Activated T-cell treated with anti-CD3 and anti-CD28 coated beads, Interleukin-2, amount 50 U/mL, for 4 hours (primary cell): ENCODE measurements around the gene GSC. TPM values are rescaled to one million over a fixed set of nuclear protein-coding genes. Genes with fewer than 3 reads are reported as not detected.
"Not testable (repeated sequence)": the region's sequence is repeated elsewhere in the genome, so short reads cannot be mapped to it uniquely, and the experiment has no call there.

Source experiments
- ATAC-seq, 2 donors: fragments of 200-7000 bp; cut with Tn5 transposase; one replicate each; pipeline ENCODE4 v1.10.0; 2021
- DNase-seq: peaks from one replicate; pipeline ENCODE4 v3.0.0-alpha.2; 2020
- H3K27me3 Mint-ChIP-seq: one replicate; pipeline ENCODE4 v1.8.0; 2021; ENCODE audit warnings: low read depth, mixed read lengths
- H3K36me3 Mint-ChIP-seq: one replicate; pipeline ENCODE4 v1.8.0; 2022; ENCODE audit warnings: mixed read lengths; ENCODE audit not compliant: insufficient read depth
- H3K4me1 Mint-ChIP-seq: one replicate; pipeline ENCODE4 v1.8.0; 2021; ENCODE audit warnings: low read depth, mixed read lengths
- H3K4me3 Mint-ChIP-seq: one replicate; pipeline ENCODE4 v1.8.0; 2021; ENCODE audit warnings: mild to moderate bottlenecking, moderate library complexity, mixed read lengths
- H3K9me3 Mint-ChIP-seq: one replicate; pipeline ENCODE4 v1.8.0; 2021; ENCODE audit warnings: mixed read lengths
- total RNA-seq, 3 donors: library from RNA; stranded (reverse); gene quantifications; one replicate each; pipeline ENCODE4 v1.2.1, GENCODE V29; 2021

Gene GSC
- total RNA-seq, 3 donors from 2014 or later = not detected

- DNase-seq (no peak), ATAC-seq (no peak)
- H3K27me3 Mint-ChIP-seq = peaks cover 12% of the 10 kb centered on the region
- H3K4me3 Mint-ChIP-seq = no peak overlapping the region
- H3K4me1 Mint-ChIP-seq = no peaks in the 10 kb centered on the region
- no peaks in the 10 kb centered on the region for H3K9me3 Mint-ChIP-seq
- no peaks in the 10 kb centered on the region for H3K36me3 Mint-ChIP-seq
Observed at GRCh38 chr14:94738751-94739150, 31.2 kb downstream of the GSC start.

- no peaks in the 10 kb centered on the region for H3K36me3 Mint-ChIP-seq
- ATAC-seq (no peak), DNase-seq (no peak)
Observed at GRCh38 chr14:94738097-94738496, 31.8 kb downstream of the GSC start.

DNA sequence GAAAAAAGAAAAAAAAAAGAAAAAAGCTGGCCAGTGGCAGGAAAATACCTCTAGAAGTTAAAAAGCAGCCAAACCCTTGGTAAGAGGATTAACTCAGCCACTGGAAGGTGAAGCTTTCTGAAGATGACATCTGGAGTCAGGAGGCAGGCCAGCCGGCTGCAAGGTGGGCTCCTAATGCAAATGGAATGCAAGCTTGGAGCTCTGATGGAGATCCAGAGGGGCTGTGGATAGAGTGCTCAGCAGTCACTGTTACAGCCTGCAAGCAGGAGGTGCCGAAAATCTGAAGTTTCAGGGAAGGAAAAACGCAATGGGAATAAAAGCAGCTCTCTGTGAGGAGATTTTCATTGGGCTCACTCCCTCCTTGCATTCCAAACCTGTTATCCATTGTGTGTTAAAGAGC is 41.0 kb downstream of the GSC start:
- H3K4me3 Mint-ChIP-seq = no peak overlapping the region
- H3K27me3 Mint-ChIP-seq = peaks cover 9% of the 10 kb centered on the region
- no peaks in the 10 kb centered on the region for H3K4me1 Mint-ChIP-seq
- DNase-seq = no peak
- no peak for ATAC-seq
- H3K9me3 Mint-ChIP-seq = no peaks in the 10 kb centered on the region
- H3K36me3 Mint-ChIP-seq = no peaks in the 10 kb centered on the region

More at GRCh38 chr14:94738097-94738496, 31.8 kb downstream of the GSC start:
- Mint-ChIP-seq H3K9me3 (no peaks in the 10 kb centered on the region), H3K27me3 (peaks cover 8% of the 10 kb centered on the region), H3K4me1 (no peaks in the 10 kb centered on the region), H3K4me3 (no peak overlapping the region)

GRCh38 chr14:94728440-94728839 is 41.5 kb downstream of the GSC start:
- not testable (repeated sequence) for DNase-seq, H3K4me3 Mint-ChIP-seq, H3K9me3 Mint-ChIP-seq, H3K36me3 Mint-ChIP-seq, H3K4me1 Mint-ChIP-seq, ATAC-seq, H3K27me3 Mint-ChIP-seq

- not testable (repeated sequence) for H3K36me3 Mint-ChIP-seq, ATAC-seq, H3K4me1 Mint-ChIP-seq, H3K27me3 Mint-ChIP-seq, H3K4me3 Mint-ChIP-seq, DNase-seq, H3K9me3 Mint-ChIP-seq
Observed at GRCh38 chr14:94726649-94727048, 43.3 kb downstream of the GSC start.

DNA sequence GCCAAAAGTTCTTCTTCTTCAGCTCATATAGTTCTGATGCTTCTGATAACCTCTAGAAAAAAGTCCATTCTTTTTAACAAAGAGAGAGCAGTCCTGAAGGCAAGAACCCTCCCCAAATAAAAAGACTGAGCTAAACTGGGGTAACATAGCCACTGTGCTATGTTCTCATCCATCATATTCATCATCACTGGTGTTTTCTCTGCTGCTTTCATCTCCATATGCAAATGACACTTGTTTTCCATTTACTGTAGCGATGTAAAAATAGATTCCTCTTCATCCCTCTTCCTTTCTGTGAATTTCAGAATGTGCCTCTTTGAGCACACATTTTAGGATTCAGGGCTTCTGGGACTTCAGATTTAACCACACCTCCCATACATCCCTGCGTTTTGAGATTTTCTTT is 44.9 kb downstream of the GSC start:
- H3K9me3 Mint-ChIP-seq = no peaks in the 10 kb centered on the region
- DNase-seq = no peak
- H3K27me3 Mint-ChIP-seq = peaks cover 4% of the 10 kb centered on the region
- no peak for ATAC-seq
- H3K36me3 Mint-ChIP-seq = no peaks in the 10 kb centered on the region
- no peaks in the 10 kb centered on the region for H3K4me1 Mint-ChIP-seq
- H3K4me3 Mint-ChIP-seq = no peak overlapping the region

DNA sequence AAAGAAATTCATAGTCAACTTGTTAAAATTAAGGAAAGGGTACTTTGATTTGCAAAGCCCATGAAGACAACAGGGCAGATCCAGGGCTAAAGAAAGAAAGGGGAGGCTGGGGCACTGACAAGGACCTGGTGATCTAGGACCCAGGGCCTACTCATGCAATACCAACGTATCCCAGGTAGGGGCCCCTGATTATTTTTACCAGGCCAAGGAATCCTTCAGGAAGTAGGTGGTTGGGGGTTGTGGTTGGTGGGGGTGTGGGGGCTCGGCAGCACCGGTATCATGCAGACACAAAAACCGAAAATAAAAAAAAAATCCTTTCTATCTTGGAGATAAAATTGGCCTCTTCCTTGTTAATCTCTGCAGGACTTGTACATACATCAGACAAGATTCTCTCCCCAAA is 47.5 kb downstream of the GSC start:
- no peaks in the 10 kb centered on the region for H3K36me3 Mint-ChIP-seq

More for the DNA sequence above, 47.5 kb downstream of the GSC start:
- DNase-seq (no peak), ATAC-seq (no peak)
- H3K27me3 Mint-ChIP-seq = peaks cover 2% of the 10 kb centered on the region
- H3K4me3 Mint-ChIP-seq = no peak overlapping the region
- no peaks in the 10 kb centered on the region for H3K9me3 Mint-ChIP-seq
- no peaks in the 10 kb centered on the region for H3K4me1 Mint-ChIP-seq

Other genes starting within 250 kb of the GSC start
- not detected for gene SERPINA4, start 208.7 kb downstream of the GSC start, total RNA-seq
- gene SERPINA5, start 188.7 kb downstream of the GSC start, total RNA-seq = under 1 TPM; 0.29 to 0.58 (median 0.38) TPM
- gene SERPINA3, start 157.7 kb downstream of the GSC start, total RNA-seq = 1 to 10 TPM; 1.9 to 2.6 (median 2.4) TPM